HepG2 (cell line): ENCODE data around the gene KIAA1328. TPM values are rescaled to one million over a fixed set of nuclear protein-coding genes. Genes with fewer than 3 reads are reported as not detected.

Experiments used
- ATM ChIP-seq: fragments of 450-650 bp; IDR thresholded peaks from 2 replicates; pipeline ENCODE4 v1.7.1; 2017; ENCODE audit warnings: mild to moderate bottlenecking, borderline replicate concordance
- GTF2F1 ChIP-seq: fragments of 150-350 bp; IDR thresholded peaks from 2 replicates; pipeline ENCODE4 v1.6.1; 2014; ENCODE audit warnings: low read length
- HOXA5 ChIP-seq: sonication (generic); formaldehyde crosslinking; IDR thresholded peaks from 2 replicates; pipeline ENCODE4 v1.4.0; 2020; ENCODE audit warnings: missing genetic modification reagents
- HOXA9 ChIP-seq: sonication (generic); formaldehyde crosslinking; IDR thresholded peaks from 2 replicates; pipeline ENCODE4 v1.8.1; 2022; ENCODE audit warnings: missing genetic modification reagents, mild to moderate bottlenecking, moderate library complexity, borderline replicate concordance
- MATR3 ChIP-seq: sonication (generic); formaldehyde crosslinking; IDR thresholded peaks from 2 replicates; pipeline ENCODE4 v1.4.0; 2020; ENCODE audit warnings: missing genetic modification reagents
- MLX ChIP-seq: IDR thresholded peaks from 2 replicates; pipeline ENCODE4 v1.6.1; 2016
- MYNN ChIP-seq: sonication (generic); formaldehyde crosslinking; IDR thresholded peaks from 2 replicates; pipeline ENCODE4 v1.4.0; 2020; ENCODE audit warnings: mild to moderate bottlenecking, low read depth, missing genetic modification reagents
- NFYB ChIP-seq: sonication (generic); formaldehyde crosslinking; IDR thresholded peaks from 2 replicates; pipeline ENCODE4 v1.4.0; 2020; ENCODE audit warnings: missing genetic modification reagents
- NKX3-1 ChIP-seq: sonication (generic); formaldehyde crosslinking; IDR thresholded peaks from 2 replicates; pipeline ENCODE4 v1.5.0; 2020; ENCODE audit warnings: missing genetic modification reagents
- NR2F2 ChIP-seq: IDR thresholded peaks from 2 replicates; pipeline ENCODE4 v1.6.1; 2012; ENCODE audit warnings: low read depth, inconsistent platforms, borderline replicate concordance
- NR3C1 ChIP-seq: sonication (generic); formaldehyde crosslinking; IDR thresholded peaks from 2 replicates; pipeline ENCODE4 v1.4.0; 2020; ENCODE audit warnings: missing genetic modification reagents
- POLR2AphosphoS2 ChIP-seq: IDR thresholded peaks from 2 replicates; pipeline ENCODE4 v1.6.1; 2011; ENCODE audit warnings: low read depth, low read length, improper control_type of control experiment
- RFX1 ChIP-seq: fragments of 450-650 bp; IDR thresholded peaks from 2 replicates; pipeline ENCODE4 v1.6.1; 2017
- SIN3A ChIP-seq: IDR thresholded peaks from 2 replicates; pipeline ENCODE4 v1.6.1; 2011; ENCODE audit warnings: low read depth, mild to moderate bottlenecking, control low read depth, low read length, borderline replicate concordance
- SMC3 ChIP-seq: IDR thresholded peaks from 2 replicates; pipeline ENCODE4 v1.6.1; 2011; ENCODE audit warnings: low read length, improper control_type of control experiment
- TGIF2 ChIP-seq: IDR thresholded peaks from 2 replicates; pipeline ENCODE4 v1.6.1; 2016; ENCODE audit warnings: control low read depth, missing compliant biosample characterization
- ZBED4 ChIP-seq: sonication (generic); formaldehyde crosslinking; IDR thresholded peaks from 2 replicates; pipeline ENCODE4 v1.4.0; 2020; ENCODE audit warnings: missing genetic modification reagents, borderline replicate concordance
- ZBTB1 ChIP-seq: sonication (generic); formaldehyde crosslinking; IDR thresholded peaks from 2 replicates; pipeline ENCODE4 v1.4.0; 2020; ENCODE audit warnings: missing genetic modification reagents, borderline replicate concordance
- ZBTB37 ChIP-seq: sonication (generic); formaldehyde crosslinking; IDR thresholded peaks from 2 replicates; pipeline ENCODE4 v1.4.0; 2020; ENCODE audit warnings: mild to moderate bottlenecking, missing genetic modification reagents
- ZFYVE20 ChIP-seq: sonication (generic); formaldehyde crosslinking; IDR thresholded peaks from 2 replicates; pipeline ENCODE4 v1.8.0; 2023; ENCODE audit warnings: low read depth, mild to moderate bottlenecking, moderate library complexity, missing genetic modification reagents, borderline replicate concordance
- ZNF343 ChIP-seq: sonication (generic); formaldehyde crosslinking; IDR thresholded peaks from 2 replicates; pipeline ENCODE4 v1.4.0; 2020; ENCODE audit warnings: mild to moderate bottlenecking, missing genetic modification reagents
- ZNF496 ChIP-seq: sonication (generic); formaldehyde crosslinking; IDR thresholded peaks from 2 replicates; pipeline ENCODE4 v1.8.1; 2023; ENCODE audit warnings: mild to moderate bottlenecking, moderate library complexity, missing genetic modification reagents; ENCODE audit not compliant: insufficient replicate concordance
- ZNF543 ChIP-seq: sonication (generic); formaldehyde crosslinking; IDR thresholded peaks from 2 replicates; pipeline ENCODE4 v1.4.0; 2020; ENCODE audit warnings: mild to moderate bottlenecking, missing genetic modification reagents
- ZNF619 ChIP-seq: sonication (generic); formaldehyde crosslinking; IDR thresholded peaks from 2 replicates; pipeline ENCODE4 v1.4.0; 2020; ENCODE audit warnings: mild to moderate bottlenecking, missing genetic modification reagents
- ZNF713 ChIP-seq: sonication (generic); formaldehyde crosslinking; IDR thresholded peaks from 2 replicates; pipeline ENCODE4 v1.4.0; 2020; ENCODE audit warnings: mild to moderate bottlenecking, missing genetic modification reagents
- ZNF720 ChIP-seq: sonication (generic); formaldehyde crosslinking; IDR thresholded peaks from 2 replicates; pipeline ENCODE4 v1.4.0; 2020; ENCODE audit warnings: missing genetic modification reagents
- ZNF768 ChIP-seq: sonication (generic); formaldehyde crosslinking; IDR thresholded peaks from 2 replicates; pipeline ENCODE4 v1.4.0; 2020; ENCODE audit warnings: missing genetic modification reagents
- ZNF839 ChIP-seq: sonication (generic); formaldehyde crosslinking; IDR thresholded peaks from 2 replicates; pipeline ENCODE4 v1.4.0; 2020; ENCODE audit warnings: missing genetic modification reagents, mild to moderate bottlenecking, borderline replicate concordance
- polyA plus RNA-seq, 8 experiments: library from polyadenylated mRNA; depleted of rRNA in 3 of 8; stranded (reverse) in 7 of 8; unstranded in 1 of 8; fragments of >200 nt; fragmentation: Illumina TruSeq in 4 of 8; extraction: Trizol in 4 of 8; gene quantifications; 2 replicates each; pipeline versions ENCODE4 v1.2.1 to v1.2.3, GENCODE V29; 2011 to 2016; ENCODE audit warnings: low read depth in 4 of 8, missing spikeins in 1 of 8, mixed read lengths in 1 of 8; ENCODE audit not compliant: insufficient read depth in 1 of 8
- total RNA-seq, 5 experiments: library from RNA; depleted of rRNA; stranded (reverse); fragments of >200 nt; fragmentation: Illumina TruSeq; extraction: Trizol; gene quantifications; 2 replicates each; pipeline ENCODE4 v1.2.3, GENCODE V29; 2016; ENCODE audit warnings: low read depth in 1 of 5

KIAA1328 gene
- total and polyA plus RNA-seq, 2 of the 13 experiments (the other 11 are each of a cell fraction or from before 2014, with no cell fraction given) = 4.1 to 6.0 TPM

- peak; percentile 93 for TF ChIP-seq ZNF496 (CRISPR knock-in tag)
- peak; percentile 100 for TF ChIP-seq TGIF2 (CRISPR knock-in tag)
- TF ChIP-seq ZNF720 (CRISPR knock-in tag) = peak; percentile 99
- peak; percentile 97 for TF ChIP-seq NR3C1 (CRISPR knock-in tag)
- TF ChIP-seq MATR3 (CRISPR knock-in tag) = no peak
- TF ChIP-seq NKX3-1 (CRISPR knock-in tag) = peak; percentile 100
- peak; percentile 97 for TF ChIP-seq MLX (CRISPR knock-in tag)
- TF ChIP-seq ZFYVE20 = peak; percentile 100
- peak; percentile 99 for TF ChIP-seq ZBTB1
- TF ChIP-seq ZNF839 = peak; percentile 99
- peak; percentile 88 for TF ChIP-seq ZNF768 (CRISPR knock-in tag)
- TF ChIP-seq ZBTB37 (CRISPR knock-in tag) = peak; percentile 96
- no peak for TF ChIP-seq NR2F2
- TF ChIP-seq ZBED4 = peak; percentile 100
- peak; percentile 100 for TF ChIP-seq HOXA5 (CRISPR knock-in tag)
- TF ChIP-seq ZNF619 (CRISPR knock-in tag) = peak; percentile 95
- no peak for TF ChIP-seq GTF2F1
- no peak for TF ChIP-seq POLR2AphosphoS2
- no peak for TF ChIP-seq SMC3
- TF ChIP-seq ZNF713 (CRISPR knock-in tag) = peak; percentile 79; the same call in 1 of the 2 replicates
- TF ChIP-seq ZNF343 (CRISPR knock-in tag) = peak; percentile 99
- TF ChIP-seq ATM = no peak
- TF ChIP-seq NFYB (CRISPR knock-in tag) = peak; percentile 72
- TF ChIP-seq ZNF543 (CRISPR knock-in tag) = peak; percentile 99
- TF ChIP-seq HOXA9 (CRISPR knock-in tag) = peak; percentile 100
- TF ChIP-seq MYNN (CRISPR knock-in tag) = peak; percentile 99
- TF ChIP-seq RFX1 = no peak
- TF ChIP-seq SIN3A = peak; percentile 94
These were observed 441.2 kb downstream of the KIAA1328 start (continued) for GRCh38 chr18:37270038-37270665.
